SK-N-SH (cell line): ENCODE results near the gene MAP2K3.
"Not testable (repeated sequence)": the region's sequence is repeated elsewhere in the genome, so short reads cannot be mapped to it uniquely, and the experiment has no call there.

Source experiments
- CTCF ChIP-seq: fragments of 200-600 bp; sonication (generic); IDR thresholded peaks from 2 replicates; pipeline ENCODE4 v1.6.1; 2017; ENCODE audit warnings: antibody characterized with exemption, mild to moderate bottlenecking, moderate library complexity
- EP300 ChIP-seq, 2 experiments: IDR thresholded peaks; 2 replicates each; pipeline versions ENCODE4 v1.4.0 to v1.6.1; 2012; ENCODE audit warnings: borderline replicate concordance in 1 of 2, low read depth in 1 of 2, low read length in 1 of 2
- FOXM1 ChIP-seq: IDR thresholded peaks from 2 replicates; pipeline ENCODE4 v1.4.0; 2012; ENCODE audit warnings: low read depth, mild to moderate bottlenecking
- GABPA ChIP-seq: IDR thresholded peaks from 2 replicates; pipeline ENCODE4 v1.4.0; 2012; ENCODE audit warnings: low read depth, mild to moderate bottlenecking
- MXI1 ChIP-seq: IDR thresholded peaks from 2 replicates; pipeline ENCODE4 v1.6.1; 2012; ENCODE audit warnings: mild to moderate bottlenecking, low read depth, low read length, improper control_type of control experiment
- NFIC ChIP-seq: IDR thresholded peaks from 2 replicates; pipeline ENCODE4 v1.4.0; 2012; ENCODE audit warnings: borderline replicate concordance
- REST ChIP-seq: IDR thresholded peaks from 2 replicates; pipeline ENCODE4 v1.6.1; 2012; ENCODE audit warnings: mild to moderate bottlenecking, low read depth, low read length, moderate library complexity
- SIN3A ChIP-seq: IDR thresholded peaks from 2 replicates; pipeline ENCODE4 v1.6.1; 2012; ENCODE audit warnings: low read depth, mild to moderate bottlenecking, low read length, moderate library complexity, borderline replicate concordance
- SMC3 ChIP-seq: IDR thresholded peaks from 2 replicates; pipeline ENCODE4 v1.6.1; 2012; ENCODE audit warnings: low read depth, low read length, improper control_type of control experiment
- TAF1 ChIP-seq: IDR thresholded peaks from 2 replicates; pipeline ENCODE4 v1.6.1; 2012; ENCODE audit warnings: low read depth, mild to moderate bottlenecking, low read length, moderate library complexity, borderline replicate concordance
- USF1 ChIP-seq: IDR thresholded peaks from 2 replicates; pipeline ENCODE4 v1.4.0; 2012; ENCODE audit warnings: low read depth, borderline replicate concordance

GRCh38 chr17:21346107-21346506 is 61.6 kb downstream of the MAP2K3 start:
- TF ChIP-seq CTCF; EP300 (IDR thresholded peaks at IDR 0.05; ENCODE audit: borderline replicate concordance in 1 of 2, low read depth in 1 of 2, low read length in 1 of 2); MXI1; GABPA; NFIC; USF1; TAF1; REST; FOXM1; SIN3A; SMC3: not testable (repeated sequence)
